NAMALWA (cell line): ENCODE measurements around the gene ACAP1.

Experiments
- DNase-seq: peaks from one replicate; pipeline ENCODE4 v3.0.0-alpha.2; 2015; ENCODE audit warnings: low spot score

Gene ACAP1

GRCh38 chr17:7312432-7313087 lies 23.8 kb upstream of the ACAP1 start:
- DNase-seq, result no peak

GRCh38 chr17:7313088-7313889 lies 23.0 kb upstream of the ACAP1 start:
- DNase-seq, result peak; percentile 46

GRCh38 chr17:7313890-7314718 lies 22.2 kb upstream of the ACAP1 start:
- DNase-seq, result peak; percentile 57

DNA sequence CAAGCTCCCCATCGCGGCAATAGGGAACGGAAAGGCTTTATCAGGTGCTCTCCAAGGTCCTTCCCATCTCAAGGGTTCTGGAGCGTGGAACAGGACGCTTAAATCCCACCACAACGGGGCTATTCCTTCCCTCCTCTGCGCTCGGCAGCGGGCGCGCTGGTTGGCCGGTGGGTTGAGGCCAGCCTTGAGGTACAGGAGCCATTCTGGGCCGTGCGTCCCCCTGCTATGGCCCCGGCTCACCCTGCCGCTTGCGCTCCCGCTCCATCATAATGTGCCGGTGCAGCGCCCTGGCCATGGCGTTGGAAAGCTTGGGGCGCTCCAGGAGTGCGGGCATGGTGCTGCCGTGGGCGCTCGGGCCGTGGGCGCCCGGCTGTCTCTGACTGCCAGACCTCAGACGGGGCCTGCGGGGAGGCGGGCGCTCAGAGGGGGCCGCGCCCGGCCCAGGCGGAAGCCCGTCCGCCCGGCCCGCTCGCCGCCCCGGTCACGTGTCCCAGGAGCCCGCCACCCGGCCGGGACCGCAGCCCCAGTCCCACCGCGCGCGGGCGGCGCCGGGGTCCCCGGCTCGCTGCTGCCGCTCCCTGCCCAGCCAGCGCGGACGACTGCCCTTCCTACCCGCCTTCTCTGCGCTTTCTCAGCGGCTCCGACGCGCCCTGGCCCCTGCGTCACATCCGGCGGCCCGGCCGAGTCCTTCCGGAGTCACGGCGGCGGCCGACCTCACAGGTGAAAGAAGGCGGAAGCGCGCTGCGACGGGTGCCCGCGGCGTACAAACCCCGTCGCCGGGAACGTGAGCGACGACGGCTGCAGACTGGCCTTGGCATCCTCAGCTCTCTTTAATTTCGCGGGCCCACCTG lies 21.4 kb upstream of the ACAP1 start, which contains the start of gene GPS2:
TSS of gene GPS2 (minus strand) at position 642 of the 851 bp plus-strand sequence. CDS start at position 334, 308 bp downstream.
- DNase-seq, result peak; percentile 84

GRCh38 chr17:7315570-7316235 lies 20.6 kb upstream of the ACAP1 start:
- no peak for DNase-seq

- no peak for DNase-seq
Measured at GRCh38 chr17:7317161-7317803, 19.0 kb upstream of the ACAP1 start.

GRCh38 chr17:7318121-7318860 lies 18.0 kb upstream of the ACAP1 start:
- DNase-seq, result no peak

DNA sequence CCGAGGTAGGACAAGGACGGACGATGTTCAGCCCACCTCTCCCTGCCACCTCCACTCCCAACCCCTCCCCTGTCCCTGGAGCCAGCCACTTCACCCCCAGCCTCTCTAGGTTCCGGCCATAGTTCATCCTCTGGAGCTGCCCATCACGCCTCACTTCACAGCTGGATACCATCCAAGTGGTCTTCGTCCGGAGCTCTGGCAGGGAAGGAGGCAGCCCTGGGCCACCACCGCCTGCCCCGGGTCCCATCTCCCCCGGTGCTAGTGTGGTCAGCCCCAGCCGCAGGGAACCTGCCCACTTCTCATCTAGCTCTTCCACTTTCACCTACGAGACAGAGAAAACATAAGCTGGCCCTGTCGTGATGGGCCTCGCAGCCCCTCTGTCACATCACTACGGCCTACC lies 14.9 kb upstream of the ACAP1 start:
- DNase-seq, result no peak

GRCh38 chr17:7322520-7323194 lies 13.7 kb upstream of the ACAP1 start:
- no peak for DNase-seq

GRCh38 chr17:7323731-7324437 lies 12.4 kb upstream of the ACAP1 start:
- DNase-seq, result peak; percentile 34

DNA sequence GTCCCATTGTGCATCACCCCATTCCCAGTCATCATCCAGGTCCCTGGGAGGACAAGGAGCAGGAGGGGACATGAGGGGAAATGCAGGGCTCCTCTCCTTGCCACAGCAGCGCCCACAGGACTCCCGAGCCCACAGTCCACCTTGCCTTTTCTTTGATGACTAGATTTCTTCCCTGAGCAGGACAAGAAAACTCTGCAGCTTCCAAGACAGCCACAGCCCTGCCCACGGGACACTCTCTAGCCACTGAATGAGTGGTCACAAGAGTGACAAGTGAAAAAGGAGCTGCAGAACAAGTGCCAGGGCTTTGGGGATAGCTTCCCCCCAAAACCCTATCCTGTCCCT lies 11.9 kb upstream of the ACAP1 start:
- no peak for DNase-seq

DNA sequence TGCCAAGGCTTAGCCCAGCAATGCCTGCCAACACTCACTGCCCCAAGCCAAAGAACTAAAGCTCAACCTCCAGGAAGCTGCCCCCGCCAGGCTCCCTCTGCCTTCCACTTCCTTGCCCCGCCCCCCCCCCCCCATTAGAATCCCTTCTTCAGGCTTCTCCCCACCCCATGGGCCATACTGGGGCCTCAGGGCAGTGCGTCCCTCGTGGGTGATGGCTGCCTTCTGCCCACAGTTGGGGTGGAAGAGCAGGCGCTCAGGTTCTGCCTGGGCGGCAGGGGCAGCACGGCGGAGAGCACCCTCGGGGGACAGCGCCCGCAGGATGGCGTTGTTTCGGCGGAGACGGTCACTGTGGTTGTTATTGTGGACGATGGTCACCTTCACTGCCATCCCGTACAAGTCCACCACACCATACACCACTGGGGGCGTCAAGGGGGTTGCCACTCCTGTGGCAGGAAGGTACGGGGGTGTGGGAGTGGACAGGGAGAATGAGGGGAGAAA lies 11.2 kb upstream of the ACAP1 start:
- no peak for DNase-seq

GRCh38 chr17:7326186-7326585 lies 10.1 kb upstream of the ACAP1 start:
- DNase-seq, result no peak

DNA sequence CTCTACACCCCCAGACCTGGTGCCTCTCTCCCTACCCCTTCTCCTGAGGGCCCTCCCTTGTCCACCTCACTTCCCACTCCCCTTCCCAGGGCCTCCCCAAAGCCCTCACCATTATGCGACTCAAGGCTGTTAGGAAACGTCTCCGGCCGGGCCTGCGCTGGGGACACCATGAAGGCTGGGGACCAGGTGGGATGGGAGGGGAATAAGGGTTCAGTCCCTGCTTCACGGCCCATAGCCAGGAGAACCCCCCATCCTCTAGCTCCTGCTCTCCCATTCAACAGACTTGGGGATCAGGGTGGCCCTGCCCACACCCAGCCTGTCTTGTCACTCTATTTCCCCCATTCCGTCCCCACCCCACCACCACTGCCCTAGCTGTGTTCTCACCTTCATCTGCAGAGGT lies 9.3 kb upstream of the ACAP1 start:
- DNase-seq, result no peak

GRCh38 chr17:7327501-7327900 lies 8.8 kb upstream of the ACAP1 start:
- DNase-seq, result no peak

GRCh38 chr17:7328009-7328408 lies 8.3 kb upstream of the ACAP1 start:
- DNase-seq, result no peak

DNA sequence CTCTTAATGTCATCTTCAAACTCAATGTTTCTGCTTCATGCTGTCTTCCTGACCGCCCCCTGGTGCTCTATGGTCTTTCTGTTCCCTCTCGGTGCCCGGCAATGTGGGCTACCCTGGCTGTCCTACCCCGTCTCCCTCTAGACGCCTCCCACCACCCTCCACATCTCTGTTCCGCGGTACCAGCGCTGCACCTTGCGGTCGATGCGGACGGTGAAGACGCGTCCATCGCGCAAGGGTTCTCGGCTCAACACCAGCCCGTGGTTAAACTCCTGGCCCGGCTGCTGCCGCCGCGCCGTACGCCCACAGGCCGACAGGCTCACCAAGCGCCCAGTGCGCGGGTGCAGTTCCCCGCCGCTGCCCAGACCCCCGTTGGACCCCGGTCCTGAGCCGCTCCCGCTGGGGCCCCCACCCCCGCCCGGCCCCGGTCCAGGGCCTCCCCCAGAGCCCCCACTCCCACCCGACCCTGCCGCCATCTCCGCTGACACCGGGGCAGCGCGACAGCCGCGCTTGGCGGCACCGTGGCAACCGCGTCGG lies 7.4 kb upstream of the ACAP1 start, which contains the start of gene NEURL4:
TSS of gene NEURL4 (minus strand) at position 496 of the 534 bp plus-strand sequence. CDS start at position 473, 23 bp downstream.
- DNase-seq, result peak; percentile 46

- peak; percentile 97 for DNase-seq
Measured at GRCh38 chr17:7329374-7329996, 6.8 kb upstream of the ACAP1 start.
